ENCODE results near the gene IL25. TPM values are rescaled to one million over a fixed set of nuclear protein-coding genes. Genes with fewer than 3 reads are reported as not detected.
"Not testable (repeated sequence)": the region's sequence is repeated elsewhere in the genome, so short reads cannot be mapped to it uniquely, and the experiment has no call there.

Gene IL25
- total and polyA plus RNA-seq, 2 experiments from 2014 or later = not detected

DNA sequence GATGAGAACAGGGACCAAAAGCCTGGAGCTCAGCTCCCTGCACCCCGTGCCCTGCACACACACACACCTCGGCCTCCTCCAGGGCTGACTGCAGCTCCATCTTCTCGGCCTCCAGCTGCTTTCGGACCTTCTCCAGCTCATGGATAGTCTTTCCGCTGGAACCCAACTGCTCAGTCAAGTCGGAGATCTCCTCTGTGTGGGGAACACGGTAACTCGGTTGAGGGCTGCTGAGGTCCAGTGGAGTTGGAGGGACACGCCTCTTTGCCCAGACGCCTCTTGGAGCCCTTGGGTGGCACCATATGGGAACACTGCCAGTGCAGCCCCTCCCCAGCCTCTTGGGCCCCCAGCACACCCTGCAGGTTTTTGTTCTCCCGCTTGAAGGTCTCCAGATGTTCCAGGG, 44.2 kb downstream of the IL25 start:
- no peaks in the 10 kb centered on the region for H3K9me3 ChIP-seq (ENCODE audit: low read depth)
- WGBS (ENCODE audit: low lambda C conversion rate, missing lambda C conversion rate) = 93% methylated on average over 11 of the region's 11 CpGs

DNA sequence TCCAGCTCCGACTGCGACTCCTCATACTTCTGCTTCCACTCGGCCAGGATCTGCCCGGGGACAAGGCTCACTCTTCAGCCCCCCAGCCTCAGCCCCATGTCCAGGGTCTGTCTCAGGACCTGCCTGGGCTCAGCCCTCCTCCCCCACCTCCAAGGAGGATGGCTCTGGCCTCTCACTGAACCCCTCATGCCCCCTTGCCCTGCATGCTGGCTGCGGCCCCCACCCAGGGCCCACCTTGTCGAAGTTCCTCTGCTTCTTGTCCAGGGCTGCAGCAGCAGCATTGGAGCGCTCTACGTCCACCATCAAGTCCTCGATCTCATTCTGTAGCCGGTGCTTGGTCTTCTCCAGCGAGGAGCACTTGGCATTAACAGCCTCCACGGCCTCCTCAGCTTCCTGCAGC, 44.7 kb downstream of the IL25 start:
- H4K20me1 ChIP-seq (ENCODE audit: insufficient read depth, poor library complexity, severe bottlenecking); H3K27me3 ChIP-seq; H3K9me2 ChIP-seq (replicated peaks; ENCODE audit: insufficient read depth); H3K9me3 ChIP-seq (ENCODE audit: low read depth); H3K4me1 ChIP-seq (ENCODE audit: insufficient read depth); H3K4me3 ChIP-seq; H3K36me3 ChIP-seq (replicated peaks; ENCODE audit: insufficient read depth, low read depth); H2AFZ ChIP-seq; H3K79me2 ChIP-seq; H3K27ac ChIP-seq; DNase-seq (ENCODE audit: low spot score); H3K4me2 ChIP-seq: not testable (repeated sequence)
- WGBS (ENCODE audit: low lambda C conversion rate, missing lambda C conversion rate) = 87% methylated on average over 11 of the region's 12 CpGs

More for the DNA sequence above, 44.2 kb downstream of the IL25 start:
- no peak overlapping the region for H3K27ac ChIP-seq
- no peak overlapping the region for H3K4me3 ChIP-seq
- H4K20me1 ChIP-seq (ENCODE audit: insufficient read depth, poor library complexity, severe bottlenecking) = no peaks in the 10 kb centered on the region
- TF ChIP-seq EZH2 (IDR thresholded peaks at IDR 0.05; ENCODE audit: borderline replicate concordance) = no peak
- TF ChIP-seq EZH2phosphoT487 (IDR thresholded peaks at IDR 0.05; ENCODE audit: low read depth, severe bottlenecking, unreplicated experiment) = no peak
- TF ChIP-seq CTCF (IDR thresholded peaks at IDR 0.05; ENCODE audit: poor library complexity) = no peak
- no peak overlapping the region for H3K4me2 ChIP-seq
- H2AFZ ChIP-seq = no peak overlapping the region
- H3K36me3 ChIP-seq (replicated peaks; ENCODE audit: insufficient read depth, low read depth) = no peaks in the 10 kb centered on the region
- H3K9me2 ChIP-seq (replicated peaks; ENCODE audit: insufficient read depth) = no peaks in the 10 kb centered on the region
- no peak for DNase-seq (ENCODE audit: low spot score)
- no peaks in the 10 kb centered on the region for H3K4me1 ChIP-seq (ENCODE audit: insufficient read depth)
- H3K27me3 ChIP-seq = no peaks in the 10 kb centered on the region
- no peaks in the 10 kb centered on the region for H3K79me2 ChIP-seq

GRCh38 chr14:23418021-23418420, 45.4 kb downstream of the IL25 start:
- TF ChIP-seq EZH2phosphoT487 (IDR thresholded peaks at IDR 0.05; ENCODE audit: low read depth, severe bottlenecking, unreplicated experiment) (no peak), CTCF (IDR thresholded peaks at IDR 0.05; ENCODE audit: poor library complexity) (no peak), EZH2 (IDR thresholded peaks at IDR 0.05; ENCODE audit: borderline replicate concordance) (no peak)
- no peak for DNase-seq (ENCODE audit: low spot score)
- Histone ChIP-seq H3K27me3 (no peaks in the 10 kb centered on the region), H3K9me3 (ENCODE audit: low read depth) (no peaks in the 10 kb centered on the region), H3K36me3 (replicated peaks; ENCODE audit: insufficient read depth, low read depth) (no peaks in the 10 kb centered on the region), H3K4me3 (no peak overlapping the region), H4K20me1 (ENCODE audit: insufficient read depth, poor library complexity, severe bottlenecking) (no peaks in the 10 kb centered on the region), H3K9me2 (replicated peaks; ENCODE audit: insufficient read depth) (no peaks in the 10 kb centered on the region), H3K79me2 (no peaks in the 10 kb centered on the region), H3K4me2 (no peak overlapping the region), H3K27ac (no peak overlapping the region), H3K4me1 (ENCODE audit: insufficient read depth) (no peaks in the 10 kb centered on the region), H2AFZ (no peak overlapping the region)
- 89% methylated on average over 21 of the region's 21 CpGs for WGBS (ENCODE audit: low lambda C conversion rate, missing lambda C conversion rate)

GRCh38 chr14:23419646-23420045, 47.0 kb downstream of the IL25 start:
- not testable (repeated sequence) for H2AFZ ChIP-seq; H3K4me1 ChIP-seq (ENCODE audit: insufficient read depth); H4K20me1 ChIP-seq (ENCODE audit: insufficient read depth, poor library complexity, severe bottlenecking); H3K9me2 ChIP-seq (replicated peaks; ENCODE audit: insufficient read depth); H3K4me2 ChIP-seq; H3K27me3 ChIP-seq; H3K4me3 ChIP-seq; H3K79me2 ChIP-seq; H3K9me3 ChIP-seq (ENCODE audit: low read depth); H3K27ac ChIP-seq; H3K36me3 ChIP-seq (replicated peaks; ENCODE audit: insufficient read depth, low read depth); DNase-seq (ENCODE audit: low spot score)
- 90% methylated on average over 4 of the region's 17 CpGs for WGBS (ENCODE audit: low lambda C conversion rate, missing lambda C conversion rate)

- no peaks in the 10 kb centered on the region for H3K79me2 ChIP-seq
- no peaks in the 10 kb centered on the region for H4K20me1 ChIP-seq (ENCODE audit: insufficient read depth, poor library complexity, severe bottlenecking)
- no peaks in the 10 kb centered on the region for H3K27me3 ChIP-seq
- H3K36me3 ChIP-seq (replicated peaks; ENCODE audit: insufficient read depth, low read depth) = no peaks in the 10 kb centered on the region
- no peaks in the 10 kb centered on the region for H3K9me2 ChIP-seq (replicated peaks; ENCODE audit: insufficient read depth)
- no peak overlapping the region for H3K4me3 ChIP-seq
- TF ChIP-seq CTCF (IDR thresholded peaks at IDR 0.05; ENCODE audit: poor library complexity) (no peak), EZH2 (IDR thresholded peaks at IDR 0.05; ENCODE audit: borderline replicate concordance) (no peak), EZH2phosphoT487 (IDR thresholded peaks at IDR 0.05; ENCODE audit: low read depth, severe bottlenecking, unreplicated experiment) (no peak)
- H3K4me2 ChIP-seq = no peak overlapping the region
- no peaks in the 10 kb centered on the region for H3K4me1 ChIP-seq (ENCODE audit: insufficient read depth)
- H2AFZ ChIP-seq = no peak overlapping the region
- no peak for DNase-seq (ENCODE audit: low spot score)
- H3K27ac ChIP-seq = no peak overlapping the region
- no peaks in the 10 kb centered on the region for H3K9me3 ChIP-seq (ENCODE audit: low read depth)
Observed at GRCh38 chr14:23421594-23421993, 49.0 kb downstream of the IL25 start.

All from hepatocyte (in vitro differentiated cells).